ENCODE data around the gene UGT1A7. TPM values are rescaled to one million over a fixed set of nuclear protein-coding genes. Genes with fewer than 3 reads are reported as not detected.

The UGT1A7 gene
- polyA plus RNA-seq, 1 experiment = not detected

DNA sequence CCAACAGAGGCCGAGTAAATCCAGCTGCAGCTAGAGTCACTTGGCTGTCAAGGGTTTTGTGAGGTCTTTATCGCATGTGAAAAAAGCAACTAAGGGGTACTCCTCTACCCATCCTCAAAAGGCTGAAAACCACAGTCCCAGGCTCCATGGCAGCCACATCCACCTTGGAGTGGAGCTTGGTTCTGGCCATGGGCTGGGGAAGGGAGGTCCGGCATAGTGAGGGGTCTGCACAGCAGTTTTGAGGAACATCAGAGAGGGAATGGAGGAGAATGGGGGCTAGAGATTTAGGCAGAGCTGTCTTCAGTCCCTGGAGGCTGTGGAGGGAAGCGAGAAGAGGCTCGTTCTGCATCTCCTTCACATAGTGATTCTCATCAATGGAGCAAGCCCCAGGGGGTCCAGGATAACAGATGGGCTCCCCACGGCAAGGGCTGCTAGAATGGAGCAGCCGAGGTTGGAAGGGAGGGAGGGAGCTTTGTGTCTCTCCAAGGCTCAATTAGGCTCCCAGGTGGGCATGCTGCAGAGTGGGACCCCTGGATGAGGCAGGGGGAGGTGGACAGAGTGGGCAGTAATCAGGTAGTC lies 117.5 kb downstream of the UGT1A7 start:
- CTCF ChIA-PET = interaction anchor here (1.1 kb wide), 1 partner anchor 13 kb away, joined by 4 read pairs; no protein-coding TSS in a partner anchor

DNA sequence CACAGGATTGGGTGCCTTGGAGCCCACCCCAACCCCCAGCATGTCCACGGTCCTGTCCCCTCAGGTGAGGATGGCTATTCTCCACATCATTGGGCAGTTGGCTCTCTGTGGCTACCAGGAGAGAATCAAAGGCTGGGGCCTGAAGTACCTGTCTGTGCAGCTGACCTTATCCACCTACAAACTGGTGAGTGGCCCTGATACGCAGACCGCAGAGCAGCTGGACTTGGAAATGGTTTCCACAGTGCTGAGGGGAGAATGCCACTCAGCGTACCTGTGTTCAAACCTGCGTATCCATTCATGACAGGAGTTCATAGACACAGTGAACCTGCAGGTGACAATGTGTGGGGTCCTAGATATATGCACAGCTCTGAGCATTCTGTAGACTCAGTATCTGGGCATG lies 118.0 kb downstream of the UGT1A7 start:
- Histone ChIP-seq H3K27me3 (ENCODE audit: control insufficient read depth, insufficient read depth, low read length) (no peaks in the 10 kb centered on the region), H3K36me3 (ENCODE audit: control insufficient read depth, insufficient read depth, low read length) (no peaks in the 10 kb centered on the region), H3K4me3 (ENCODE audit: low read depth, low read length) (no peak overlapping the region)
- DNase-seq (ENCODE audit: low read depth) = no peak
- CTCF ChIA-PET = interaction anchor here (1.1 kb wide), 1 partner anchor 13 kb away, joined by 4 read pairs; no protein-coding TSS in a partner anchor
- POLR2A ChIA-PET = no interaction called here
- TF ChIP-seq, protein P1, sequence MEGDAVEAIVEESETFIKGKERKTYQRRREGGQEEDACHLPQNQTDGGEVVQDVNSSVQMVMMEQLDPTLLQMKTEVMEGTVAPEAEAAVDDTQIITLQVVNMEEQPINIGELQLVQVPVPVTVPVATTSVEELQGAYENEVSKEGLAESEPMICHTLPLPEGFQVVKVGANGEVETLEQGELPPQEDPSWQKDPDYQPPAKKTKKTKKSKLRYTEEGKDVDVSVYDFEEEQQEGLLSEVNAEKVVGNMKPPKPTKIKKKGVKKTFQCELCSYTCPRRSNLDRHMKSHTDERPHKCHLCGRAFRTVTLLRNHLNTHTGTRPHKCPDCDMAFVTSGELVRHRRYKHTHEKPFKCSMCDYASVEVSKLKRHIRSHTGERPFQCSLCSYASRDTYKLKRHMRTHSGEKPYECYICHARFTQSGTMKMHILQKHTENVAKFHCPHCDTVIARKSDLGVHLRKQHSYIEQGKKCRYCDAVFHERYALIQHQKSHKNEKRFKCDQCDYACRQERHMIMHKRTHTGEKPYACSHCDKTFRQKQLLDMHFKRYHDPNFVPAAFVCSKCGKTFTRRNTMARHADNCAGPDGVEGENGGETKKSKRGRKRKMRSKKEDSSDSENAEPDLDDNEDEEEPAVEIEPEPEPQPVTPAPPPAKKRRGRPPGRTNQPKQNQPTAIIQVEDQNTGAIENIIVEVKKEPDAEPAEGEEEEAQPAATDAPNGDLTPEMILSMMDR (IDR thresholded peaks at IDR 0.05; ENCODE audit: insufficient read depth, low read depth, low read length) = no peak

More for the DNA sequence above, 117.5 kb downstream of the UGT1A7 start:
- no peaks in the 10 kb centered on the region for H3K27me3 ChIP-seq (ENCODE audit: control insufficient read depth, insufficient read depth, low read length)
- H3K36me3 ChIP-seq (ENCODE audit: control insufficient read depth, insufficient read depth, low read length) = no peaks in the 10 kb centered on the region
- DNase-seq (ENCODE audit: low read depth) = no peak
- TF ChIP-seq, protein P1 (IDR thresholded peaks at IDR 0.05; ENCODE audit: insufficient read depth, low read depth, low read length) = no peak
- H3K4me3 ChIP-seq (ENCODE audit: low read depth, low read length) = no peak overlapping the region
- POLR2A ChIA-PET = no interaction called here

DNA sequence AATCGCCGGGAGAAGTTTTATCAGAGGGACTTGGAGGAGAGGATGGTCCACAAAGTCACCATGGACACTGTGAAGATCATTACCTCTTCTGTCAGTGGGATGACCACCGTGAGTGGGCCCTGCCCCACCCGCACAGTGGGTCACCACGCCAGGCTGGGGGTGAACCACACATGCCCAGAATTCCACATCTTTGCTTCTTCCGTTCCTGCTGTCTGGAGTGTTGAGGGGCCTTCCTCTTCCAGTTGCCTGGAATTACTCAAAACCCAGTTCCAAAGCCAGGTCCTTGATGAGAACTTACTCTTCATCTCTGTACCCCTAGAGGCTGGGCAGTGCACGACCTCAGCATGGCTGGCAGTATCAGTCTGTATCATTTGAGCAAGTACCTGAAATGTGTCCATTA lies 118.5 kb downstream of the UGT1A7 start:
- Histone ChIP-seq H3K4me3 (ENCODE audit: low read depth, low read length) (no peak overlapping the region), H3K27me3 (ENCODE audit: control insufficient read depth, insufficient read depth, low read length) (no peaks in the 10 kb centered on the region), H3K36me3 (ENCODE audit: control insufficient read depth, insufficient read depth, low read length) (no peaks in the 10 kb centered on the region)
- no peak for DNase-seq (ENCODE audit: low read depth)
- ChIA-PET POLR2A (no interaction called here), CTCF (no interaction called here)
- TF ChIP-seq, protein P1 (IDR thresholded peaks at IDR 0.05; ENCODE audit: insufficient read depth, low read depth, low read length) = no peak

DNA sequence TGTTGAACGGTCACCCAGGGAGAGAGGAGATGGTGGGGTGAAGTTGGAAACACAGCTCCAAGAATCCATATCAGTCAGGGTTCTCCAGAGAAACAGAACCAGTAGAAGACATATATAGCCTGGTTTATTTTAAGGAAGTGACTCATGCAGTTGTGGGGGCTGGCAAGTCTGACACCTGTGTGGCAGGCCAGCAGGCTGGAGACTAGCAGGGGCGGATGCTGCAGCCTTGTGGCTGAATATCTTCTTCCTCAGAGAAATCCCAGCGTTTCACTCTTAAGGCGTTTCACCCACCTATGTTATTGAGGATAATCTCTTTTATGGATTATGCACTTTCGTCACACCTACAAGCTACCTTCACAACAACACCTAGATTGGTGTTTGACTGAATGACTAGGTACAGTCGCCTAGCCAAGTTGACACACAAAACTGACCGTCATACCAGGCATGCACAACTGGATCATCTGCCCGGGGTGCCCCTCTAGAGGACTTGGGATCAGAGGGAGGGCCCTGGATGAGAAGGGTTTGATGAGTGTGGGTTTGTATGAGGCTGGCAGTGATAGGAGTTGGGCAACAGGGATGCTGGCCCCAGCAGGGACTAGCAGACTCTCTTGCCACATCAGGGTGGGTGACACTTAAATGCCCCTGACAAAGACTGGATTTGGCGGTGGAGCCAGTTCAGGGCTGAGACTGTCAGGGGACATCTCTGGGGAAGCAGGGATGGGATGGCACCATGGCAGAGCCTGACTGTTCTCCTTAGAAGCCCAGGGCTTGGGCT lies 119.8 kb downstream of the UGT1A7 start:
- no peak for DNase-seq (ENCODE audit: low read depth)

More for the DNA sequence above, 119.8 kb downstream of the UGT1A7 start:
- ChIA-PET CTCF (no interaction called here), POLR2A (no interaction called here)
- Histone ChIP-seq H3K36me3 (ENCODE audit: control insufficient read depth, insufficient read depth, low read length) (no peaks in the 10 kb centered on the region), H3K27me3 (ENCODE audit: control insufficient read depth, insufficient read depth, low read length) (no peaks in the 10 kb centered on the region), H3K4me3 (ENCODE audit: low read depth, low read length) (no peak overlapping the region)
- TF ChIP-seq, protein P1 (IDR thresholded peaks at IDR 0.05; ENCODE audit: insufficient read depth, low read depth, low read length) = no peak

Measured in BJ (cell line).